Fibroblast of gingiva (primary cell): ENCODE results near the gene CHN2.
"Not testable (repeated sequence)": the region's sequence is repeated elsewhere in the genome, so short reads cannot be mapped to it uniquely, and the experiment has no call there.

ENCODE experiments used
- DNase-seq: peaks from one replicate; pipeline ENCODE4 v3.0.0-alpha.2; 2011; ENCODE audit warnings: low read depth

CHN2 gene

GRCh38 chr7:29496355-29497020 is 301.9 kb downstream of the CHN2 start:
- DNase-seq: no peak

DNA sequence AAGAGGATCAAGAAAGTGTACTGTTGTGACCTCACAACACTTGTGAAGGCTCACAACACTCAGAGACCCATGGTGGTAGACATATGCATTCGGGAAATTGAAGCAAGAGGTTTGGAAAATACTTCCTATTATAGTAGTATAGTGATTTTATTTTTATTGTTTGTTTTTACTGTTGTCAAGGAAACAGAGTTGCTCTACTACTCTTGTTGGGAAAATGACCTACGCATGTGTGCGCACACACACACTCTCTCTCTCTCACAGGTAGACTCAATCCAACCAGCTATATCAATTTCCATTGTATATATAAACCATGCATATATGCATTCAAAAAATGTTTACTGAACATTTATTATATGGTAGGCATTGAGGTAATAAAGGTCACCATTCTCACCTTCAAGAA is 305.4 kb downstream of the CHN2 start:
- no peak for DNase-seq

DNA sequence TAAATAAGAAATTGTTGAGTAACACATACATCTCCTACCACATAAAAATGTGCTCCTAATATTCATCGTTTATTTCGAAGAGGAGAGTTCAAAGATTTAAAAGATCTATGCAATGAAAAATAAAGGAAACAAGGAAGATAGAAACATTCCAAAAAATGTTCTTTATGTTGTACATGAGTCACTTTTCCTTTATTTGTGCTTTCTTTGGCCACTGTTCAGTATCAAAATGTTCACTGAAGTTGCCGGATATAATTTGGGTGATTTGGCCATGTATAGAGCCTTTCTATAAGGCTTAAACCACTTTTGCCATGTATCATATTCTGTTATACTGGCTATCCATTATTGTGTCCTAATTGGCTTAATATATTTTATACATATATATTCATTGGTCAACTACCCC is 306.1 kb downstream of the CHN2 start:
- DNase-seq: no peak

DNA sequence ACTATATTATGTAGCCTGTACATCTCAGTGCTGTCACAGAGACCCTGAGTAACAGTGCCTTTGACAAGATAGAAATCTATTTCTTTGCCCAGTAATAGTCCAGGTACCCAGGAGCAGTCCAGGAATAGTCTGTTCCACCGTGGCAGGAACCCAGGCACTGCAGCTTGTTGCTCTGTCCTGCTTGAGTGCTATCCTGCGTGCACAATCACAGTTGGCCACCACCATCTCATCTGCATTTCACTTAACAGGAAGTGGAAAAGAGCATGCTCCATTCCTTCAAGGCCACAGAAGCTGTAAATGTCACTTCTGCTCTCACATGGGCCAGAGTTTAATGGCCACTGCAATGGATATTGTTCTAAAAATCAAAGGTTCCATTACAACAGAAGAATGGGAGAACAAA is 307.6 kb downstream of the CHN2 start:
- no peak for DNase-seq

- DNase-seq: no peak
Measured at GRCh38 chr7:29505931-29506330, 311.4 kb downstream of the CHN2 start.

DNA sequence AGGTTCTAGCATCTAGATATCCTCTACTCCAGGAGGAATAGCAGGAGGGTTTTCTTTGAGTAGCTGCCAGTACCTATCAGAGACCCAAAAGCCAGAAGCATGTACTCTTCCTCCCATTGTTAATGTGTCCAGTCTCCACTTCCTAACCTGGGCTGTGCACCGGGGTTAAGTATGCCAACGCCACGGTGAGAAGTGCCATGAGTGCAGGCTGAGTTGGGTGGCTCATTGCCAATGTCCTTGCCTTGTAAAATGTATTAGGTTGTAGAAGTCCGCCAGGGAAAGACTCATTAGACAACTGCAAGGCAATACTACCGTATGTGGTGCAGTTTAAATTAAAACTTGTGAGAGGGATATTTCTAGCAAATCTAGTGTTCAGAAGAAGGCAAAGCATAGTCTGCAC is 314.0 kb downstream of the CHN2 start:
- no peak for DNase-seq

DNA sequence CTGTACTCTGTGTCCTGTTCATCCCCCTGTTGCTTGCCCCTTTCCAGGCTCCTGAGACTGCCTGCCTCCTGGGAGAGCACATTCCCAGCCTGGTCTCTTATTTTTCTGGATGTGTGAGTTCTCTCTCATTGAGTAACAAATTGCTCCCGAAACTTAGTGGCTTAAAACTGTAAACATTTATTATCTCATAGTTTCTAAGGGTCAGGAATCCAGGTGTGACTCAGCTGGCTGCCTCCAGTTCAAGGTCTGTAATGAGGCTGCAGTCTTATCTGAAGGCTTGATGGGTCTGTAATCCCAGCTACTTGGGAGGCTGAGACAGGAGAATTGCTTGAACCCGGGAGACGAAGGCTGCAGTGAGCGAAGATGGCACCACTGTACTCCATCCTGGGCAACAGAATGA is 315.5 kb downstream of the CHN2 start:
- DNase-seq: no peak

DNA sequence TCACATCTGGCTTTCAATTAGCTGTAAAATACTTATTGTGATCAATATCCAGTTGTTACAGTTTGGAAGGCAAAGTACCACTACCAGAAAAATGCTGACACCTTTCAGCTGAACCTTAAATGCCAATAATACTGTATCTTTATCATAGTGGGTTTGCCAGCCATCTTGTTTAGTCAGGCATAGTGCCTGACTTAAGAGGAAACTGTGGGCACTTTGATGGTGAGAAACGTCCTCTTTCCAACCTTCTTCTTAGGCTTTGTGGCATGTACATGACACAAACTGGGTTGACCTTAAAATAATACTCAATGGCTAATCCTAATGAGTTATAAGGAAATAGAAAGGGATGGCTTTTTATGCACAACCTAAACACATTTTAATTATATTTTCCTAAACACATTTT is 316.8 kb downstream of the CHN2 start:
- no peak for DNase-seq

GRCh38 chr7:29511851-29512250 is 317.3 kb downstream of the CHN2 start:
- DNase-seq: no peak

DNA sequence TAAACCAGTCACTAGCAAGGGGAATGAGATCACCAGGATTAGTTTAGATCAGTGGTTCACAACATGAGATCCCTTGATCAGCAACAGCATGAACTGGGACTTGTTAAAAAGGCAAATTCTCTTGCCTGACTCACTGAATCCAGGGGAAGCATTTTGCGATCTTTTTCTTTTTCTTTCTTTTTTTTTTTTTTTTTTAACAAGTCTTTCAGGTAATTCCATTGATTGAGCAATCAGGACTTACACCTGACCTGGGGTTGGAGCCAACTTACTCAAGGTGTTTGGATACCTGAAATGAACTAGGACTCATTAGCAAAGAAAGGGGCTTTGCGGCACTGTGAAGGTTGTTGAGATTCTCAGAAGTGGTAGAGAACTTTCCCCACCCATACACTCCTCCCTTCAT is 321.9 kb downstream of the CHN2 start:
- no peak for DNase-seq

- DNase-seq: no peak
Measured at GRCh38 chr7:29518616-29519015, 324.0 kb downstream of the CHN2 start.

GRCh38 chr7:29523728-29524127 is 329.2 kb downstream of the CHN2 start:
- no peak for DNase-seq

- DNase-seq: no peak
Measured at GRCh38 chr7:29527505-29528108, 333.0 kb downstream of the CHN2 start.

- not testable (repeated sequence) for DNase-seq
Measured at GRCh38 chr7:29528526-29528925, 334.0 kb downstream of the CHN2 start.
